Measurements from ENCODE around the gene HIPK3. TPM values are rescaled to one million over a fixed set of nuclear protein-coding genes. Genes with fewer than 3 reads are reported as not detected.

The HIPK3 gene
- polyA plus RNA-seq, 1 donor (not counting 4 experiments of a cell fraction or from before 2014, with no cell fraction given): 37.3 TPM

DNA sequence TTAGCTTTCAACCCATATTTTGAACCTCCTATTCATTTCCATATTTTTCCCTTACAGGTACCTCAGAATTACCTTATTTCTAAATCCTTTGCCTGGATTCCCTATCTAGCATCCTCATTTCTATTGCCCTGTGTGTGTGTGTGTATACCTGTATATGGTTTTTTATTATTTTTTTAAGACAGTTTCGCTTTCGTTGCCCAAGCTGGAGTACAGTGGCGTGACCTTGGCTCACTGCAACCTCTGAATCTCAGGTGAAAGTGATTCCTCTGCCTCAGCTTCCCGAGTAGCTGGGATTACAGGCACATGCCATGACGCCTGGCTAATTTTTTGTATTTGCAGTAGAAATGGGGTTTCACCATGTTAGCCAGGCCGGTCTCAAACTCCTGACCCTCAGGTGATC, 12.6 kb downstream of the HIPK3 start:
- Histone ChIP-seq H3K9me3 (ENCODE audit: control insufficient read depth, low read depth, low read length) (no peaks in the 10 kb centered on the region), H3K27ac (ENCODE audit: control insufficient read depth, insufficient read depth, low read length) (no peak overlapping the region), H3K27me3 (ENCODE audit: control insufficient read depth, extremely low read depth, insufficient read depth, low read length) (no peaks in the 10 kb centered on the region), H3K9ac (ENCODE audit: control insufficient read depth, extremely low read depth, insufficient read depth, low read length) (no peak overlapping the region), H3K4me3 (ENCODE audit: control insufficient read depth in 2 of 3, extremely low read depth in 1 of 3, insufficient read depth in 2 of 3, low read depth in 1 of 3, low read length in 3 of 3) (no peak overlapping the region), H4K20me1 (ENCODE audit: control insufficient read depth, extremely low read depth, insufficient read depth, low read length) (no peaks in the 10 kb centered on the region), H3K36me3 (ENCODE audit: control insufficient read depth in 2 of 2, extremely low read depth in 1 of 2, insufficient read depth in 2 of 2, low read length in 2 of 2) (no peaks in the 10 kb centered on the region), H3K4me2 (ENCODE audit: control insufficient read depth, extremely low read depth, insufficient read depth, low read depth, low read length) (no peak overlapping the region), H3K79me2 (ENCODE audit: control insufficient read depth, insufficient read depth, low read length) (peaks cover 95% of the 10 kb centered on the region), H3K9me1 (ENCODE audit: control insufficient read depth, extremely low read depth, insufficient read depth, low read length) (no peaks in the 10 kb centered on the region), H3K4me1 (ENCODE audit: control insufficient read depth, extremely low read depth, insufficient read depth, low read length) (peaks cover 15% of the 10 kb centered on the region), H2AFZ (ENCODE audit: control insufficient read depth, low read length) (no peak overlapping the region)
- DNase-seq (ENCODE audit: low read depth, low spot score) (no peak), FAIRE-seq (no peak)
- TF ChIP-seq EZH2 (IDR thresholded peaks at IDR 0.05; ENCODE audit: low read length): no peak
- TF ChIP-seq, protein P1, sequence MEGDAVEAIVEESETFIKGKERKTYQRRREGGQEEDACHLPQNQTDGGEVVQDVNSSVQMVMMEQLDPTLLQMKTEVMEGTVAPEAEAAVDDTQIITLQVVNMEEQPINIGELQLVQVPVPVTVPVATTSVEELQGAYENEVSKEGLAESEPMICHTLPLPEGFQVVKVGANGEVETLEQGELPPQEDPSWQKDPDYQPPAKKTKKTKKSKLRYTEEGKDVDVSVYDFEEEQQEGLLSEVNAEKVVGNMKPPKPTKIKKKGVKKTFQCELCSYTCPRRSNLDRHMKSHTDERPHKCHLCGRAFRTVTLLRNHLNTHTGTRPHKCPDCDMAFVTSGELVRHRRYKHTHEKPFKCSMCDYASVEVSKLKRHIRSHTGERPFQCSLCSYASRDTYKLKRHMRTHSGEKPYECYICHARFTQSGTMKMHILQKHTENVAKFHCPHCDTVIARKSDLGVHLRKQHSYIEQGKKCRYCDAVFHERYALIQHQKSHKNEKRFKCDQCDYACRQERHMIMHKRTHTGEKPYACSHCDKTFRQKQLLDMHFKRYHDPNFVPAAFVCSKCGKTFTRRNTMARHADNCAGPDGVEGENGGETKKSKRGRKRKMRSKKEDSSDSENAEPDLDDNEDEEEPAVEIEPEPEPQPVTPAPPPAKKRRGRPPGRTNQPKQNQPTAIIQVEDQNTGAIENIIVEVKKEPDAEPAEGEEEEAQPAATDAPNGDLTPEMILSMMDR (optimal IDR thresholded peaks at IDR 0.05 in 1 of 3, IDR thresholded peaks at IDR 0.05 in 1 of 3, conservative IDR thresholded peaks at IDR 0.05 in 1 of 3; ENCODE audit: extremely low read depth in 1 of 3, insufficient read depth in 2 of 3, low read length in 3 of 3): no peak
- dilution Hi-C loops (cut with MboI; ENCODE audit: extremely low pct_ligation_motif_present, low sequenced_read_pairs): no loop called here

DNA sequence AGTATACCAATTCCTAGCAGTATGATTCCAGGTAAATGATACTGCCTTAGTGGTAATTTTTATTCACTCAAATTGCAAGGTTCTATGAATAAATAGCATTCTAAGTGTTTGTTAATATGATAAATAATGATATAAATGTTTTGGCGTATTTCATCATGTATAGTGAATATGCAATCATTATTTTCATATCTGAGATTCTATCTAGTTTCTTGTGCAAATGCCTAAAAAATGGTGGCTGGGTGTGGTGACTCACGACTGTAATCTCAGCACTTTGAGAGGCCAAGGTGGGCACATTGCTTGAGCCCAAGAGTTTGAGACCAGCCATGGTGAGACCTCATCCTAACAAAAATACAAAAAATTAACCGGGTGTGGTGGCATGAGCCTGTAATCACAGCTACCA, 13.9 kb downstream of the HIPK3 start:
- TF ChIP-seq, protein P1 (optimal IDR thresholded peaks at IDR 0.05 in 1 of 3, IDR thresholded peaks at IDR 0.05 in 1 of 3, conservative IDR thresholded peaks at IDR 0.05 in 1 of 3; ENCODE audit: extremely low read depth in 1 of 3, insufficient read depth in 2 of 3, low read length in 3 of 3): no peak
- TF ChIP-seq EZH2 (IDR thresholded peaks at IDR 0.05; ENCODE audit: low read length): no peak
- dilution Hi-C loops (cut with MboI; ENCODE audit: extremely low pct_ligation_motif_present, low sequenced_read_pairs): no loop called here

More for the DNA sequence above, 13.9 kb downstream of the HIPK3 start:
- Histone ChIP-seq H3K27ac (ENCODE audit: control insufficient read depth, insufficient read depth, low read length) (no peak overlapping the region), H4K20me1 (ENCODE audit: control insufficient read depth, extremely low read depth, insufficient read depth, low read length) (peaks cover 2% of the 10 kb centered on the region), H3K9me1 (ENCODE audit: control insufficient read depth, extremely low read depth, insufficient read depth, low read length) (no peaks in the 10 kb centered on the region), H3K4me2 (ENCODE audit: control insufficient read depth, extremely low read depth, insufficient read depth, low read depth, low read length) (no peak overlapping the region), H2AFZ (ENCODE audit: control insufficient read depth, low read length) (no peak overlapping the region), H3K4me3 (ENCODE audit: control insufficient read depth in 2 of 3, extremely low read depth in 1 of 3, insufficient read depth in 2 of 3, low read depth in 1 of 3, low read length in 3 of 3) (no peak overlapping the region), H3K27me3 (ENCODE audit: control insufficient read depth, extremely low read depth, insufficient read depth, low read length) (no peaks in the 10 kb centered on the region), H3K4me1 (ENCODE audit: control insufficient read depth, extremely low read depth, insufficient read depth, low read length) (peaks cover 15% of the 10 kb centered on the region), H3K36me3 (ENCODE audit: control insufficient read depth in 2 of 2, extremely low read depth in 1 of 2, insufficient read depth in 2 of 2, low read length in 2 of 2) (no peaks in the 10 kb centered on the region), H3K9ac (ENCODE audit: control insufficient read depth, extremely low read depth, insufficient read depth, low read length) (no peak overlapping the region), H3K79me2 (ENCODE audit: control insufficient read depth, insufficient read depth, low read length) (peaks cover 92% of the 10 kb centered on the region), H3K9me3 (ENCODE audit: control insufficient read depth, low read depth, low read length) (no peaks in the 10 kb centered on the region)
- DNase-seq (ENCODE audit: low read depth, low spot score): no peak
- no peak for FAIRE-seq

Data from keratinocyte (primary cell).